ENCODE data around the gene PUM2.

DNA sequence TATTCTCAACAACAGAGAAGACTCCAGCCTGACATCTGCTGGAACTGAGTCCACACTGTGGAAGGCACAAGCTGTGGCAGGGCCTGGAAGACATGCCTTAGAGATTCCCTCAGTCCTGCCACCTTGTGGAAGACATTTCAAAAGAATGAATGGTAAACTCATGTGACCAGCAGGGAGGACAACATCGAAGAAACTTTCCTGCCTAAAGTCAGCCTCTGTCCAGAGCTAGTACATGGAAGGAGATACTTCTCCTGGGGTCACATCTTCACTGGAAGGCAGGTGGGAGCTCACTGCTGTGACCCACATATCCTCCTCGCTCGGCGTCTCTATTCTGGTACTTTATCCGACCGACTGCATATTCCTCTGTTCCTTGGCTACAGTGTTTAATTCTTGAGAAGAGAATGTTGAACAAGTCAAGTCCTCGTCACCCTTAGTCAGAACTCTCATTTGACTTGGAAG lies 59.5 kb downstream of the PUM2 start:
- TF ChIP-seq, protein P1, sequence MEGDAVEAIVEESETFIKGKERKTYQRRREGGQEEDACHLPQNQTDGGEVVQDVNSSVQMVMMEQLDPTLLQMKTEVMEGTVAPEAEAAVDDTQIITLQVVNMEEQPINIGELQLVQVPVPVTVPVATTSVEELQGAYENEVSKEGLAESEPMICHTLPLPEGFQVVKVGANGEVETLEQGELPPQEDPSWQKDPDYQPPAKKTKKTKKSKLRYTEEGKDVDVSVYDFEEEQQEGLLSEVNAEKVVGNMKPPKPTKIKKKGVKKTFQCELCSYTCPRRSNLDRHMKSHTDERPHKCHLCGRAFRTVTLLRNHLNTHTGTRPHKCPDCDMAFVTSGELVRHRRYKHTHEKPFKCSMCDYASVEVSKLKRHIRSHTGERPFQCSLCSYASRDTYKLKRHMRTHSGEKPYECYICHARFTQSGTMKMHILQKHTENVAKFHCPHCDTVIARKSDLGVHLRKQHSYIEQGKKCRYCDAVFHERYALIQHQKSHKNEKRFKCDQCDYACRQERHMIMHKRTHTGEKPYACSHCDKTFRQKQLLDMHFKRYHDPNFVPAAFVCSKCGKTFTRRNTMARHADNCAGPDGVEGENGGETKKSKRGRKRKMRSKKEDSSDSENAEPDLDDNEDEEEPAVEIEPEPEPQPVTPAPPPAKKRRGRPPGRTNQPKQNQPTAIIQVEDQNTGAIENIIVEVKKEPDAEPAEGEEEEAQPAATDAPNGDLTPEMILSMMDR (IDR thresholded peaks at IDR 0.05), result peak; percentile 37 to 86 (median 69)
- no peak for TF ChIP-seq POLR2A (IDR thresholded peaks at IDR 0.05)

Data from esophagus squamous epithelium (tissue), 4 donors.